DMS 273 treated with DMSO at 0.1 percent for 48 hours (cell line): ENCODE measurements around the gene TEPSIN.

Experiments
- DNase-seq: peaks from one replicate; lab custom pipeline; 2025; lab: John Stamatoyannopoulos, UW

Gene TEPSIN, protein sequence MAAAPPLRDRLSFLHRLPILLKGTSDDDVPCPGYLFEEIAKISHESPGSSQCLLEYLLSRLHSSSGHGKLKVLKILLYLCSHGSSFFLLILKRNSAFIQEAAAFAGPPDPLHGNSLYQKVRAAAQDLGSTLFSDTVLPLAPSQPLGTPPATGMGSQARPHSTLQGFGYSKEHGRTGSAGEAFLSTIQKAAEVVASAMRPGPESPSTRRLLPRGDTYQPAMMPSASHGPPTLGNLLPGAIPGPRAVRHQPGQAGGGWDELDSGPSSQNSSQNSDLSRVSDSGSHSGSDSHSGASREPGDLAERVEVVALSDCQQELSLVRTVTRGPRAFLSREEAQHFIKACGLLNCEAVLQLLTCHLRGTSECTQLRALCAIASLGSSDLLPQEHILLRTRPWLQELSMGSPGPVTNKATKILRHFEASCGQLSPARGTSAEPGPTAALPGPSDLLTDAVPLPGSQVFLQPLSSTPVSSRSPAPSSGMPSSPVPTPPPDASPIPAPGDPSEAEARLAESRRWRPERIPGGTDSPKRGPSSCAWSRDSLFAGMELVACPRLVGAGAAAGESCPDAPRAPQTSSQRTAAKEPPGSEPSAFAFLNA

DNA sequence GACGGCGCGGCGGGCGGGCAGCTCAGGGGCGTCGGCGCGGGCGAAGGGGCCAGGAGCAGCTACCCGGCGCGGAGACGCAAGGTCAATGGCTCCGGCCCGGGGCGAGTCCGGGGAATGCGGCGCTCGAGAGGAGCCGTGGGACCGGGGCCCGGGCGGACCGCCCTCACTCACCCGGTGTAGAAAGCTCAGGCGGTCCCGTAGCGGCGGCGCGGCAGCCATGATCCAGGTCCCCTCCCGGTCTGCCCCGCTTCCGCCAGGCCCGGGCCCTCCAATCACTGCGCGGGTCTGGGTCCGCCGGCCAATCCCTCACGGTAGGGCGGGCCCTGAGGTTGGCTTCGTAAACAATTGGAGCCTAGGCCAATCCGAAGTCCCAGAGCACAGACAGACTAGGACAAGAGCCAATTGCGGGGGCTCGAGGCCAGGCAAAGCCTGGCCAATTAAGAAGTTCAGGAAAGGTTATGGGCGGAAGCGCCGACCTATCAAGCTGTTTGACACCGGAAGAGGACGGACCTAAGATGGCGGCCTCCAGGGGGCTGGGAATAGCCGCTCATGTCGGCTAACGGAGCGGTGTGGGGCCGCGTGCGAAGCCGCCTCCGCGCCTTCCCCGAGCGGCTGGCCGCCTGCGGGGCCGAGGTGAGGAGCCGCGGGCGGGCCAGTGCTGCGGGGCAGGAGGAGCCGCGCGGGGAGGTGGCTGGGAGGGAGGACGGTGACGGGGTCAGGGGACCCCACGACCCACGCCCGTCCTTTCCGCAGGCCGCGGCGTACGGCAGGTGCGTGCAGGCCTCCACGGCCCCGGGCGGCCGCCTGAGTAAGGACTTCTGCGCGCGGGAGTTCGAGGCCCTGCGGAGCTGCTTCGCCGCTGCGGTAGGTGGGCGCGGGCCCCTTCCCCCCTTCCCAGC, at the start of gene TEPSIN, which contains the start of gene NDUFAF8:
TEPSIN (minus strand) TSS at position 241 of the 899 bp plus-strand sequence; CDS start at position 219, 22 bp downstream.
NDUFAF8 (plus strand) TSS at position 504 of the 899 bp plus-strand sequence; CDS start at position 550, 46 bp downstream.
- DNase-seq = peak; percentile 99

DNA sequence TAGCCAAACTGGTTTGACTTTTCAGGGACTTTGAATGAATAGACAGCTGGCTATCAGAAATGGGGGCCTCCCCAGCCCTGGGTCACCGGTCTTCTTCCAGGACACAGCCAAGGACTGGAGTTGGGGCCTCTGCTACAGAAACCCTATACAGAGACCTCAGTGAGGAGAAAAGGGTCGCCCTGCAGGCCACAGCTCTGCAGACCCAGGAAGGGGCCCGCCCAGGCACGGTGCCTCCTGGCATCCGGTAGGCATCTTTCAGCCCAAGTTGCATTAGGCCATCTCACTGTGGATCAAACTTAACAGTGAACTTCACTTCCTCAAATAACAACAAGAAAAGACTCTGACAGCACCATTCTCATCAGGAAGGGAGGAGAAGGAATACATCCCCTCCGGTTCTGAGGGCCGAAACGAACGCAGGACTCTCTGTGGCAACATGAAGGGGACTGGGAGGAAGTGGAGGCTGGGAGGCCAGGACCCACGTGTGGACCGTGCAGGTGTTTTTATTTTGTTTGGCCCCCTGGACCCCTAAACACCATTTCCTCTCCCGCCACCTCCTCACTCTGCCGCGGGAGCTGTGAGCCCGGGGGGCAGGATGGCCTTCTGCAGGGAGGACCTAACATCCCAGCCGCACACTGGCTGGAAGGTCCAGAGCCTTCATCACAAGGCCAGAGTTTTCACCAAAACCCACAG, 49.0 kb upstream of the TEPSIN start:
- DNase-seq = no peak

DNA sequence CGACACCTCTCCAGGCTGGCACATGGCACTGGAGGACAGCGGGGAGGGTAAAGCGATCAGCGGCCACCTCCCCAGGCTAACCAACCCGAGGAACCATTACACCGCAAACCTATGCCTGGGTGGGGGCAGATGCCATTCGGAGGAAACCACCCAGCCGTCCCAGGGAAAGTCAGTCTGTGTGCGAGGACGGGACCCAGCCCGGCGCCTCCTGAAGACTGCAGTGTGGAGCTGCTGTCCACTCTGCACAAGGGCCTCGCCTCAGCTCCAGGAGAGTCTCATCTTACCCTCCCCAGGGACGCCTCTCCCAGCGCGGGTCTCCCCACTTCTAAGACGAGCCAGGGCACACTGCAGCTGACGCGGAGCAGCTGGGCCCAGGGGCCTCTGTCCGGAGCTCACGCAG, 48.3 kb upstream of the TEPSIN start:
- no peak for DNase-seq

DNA sequence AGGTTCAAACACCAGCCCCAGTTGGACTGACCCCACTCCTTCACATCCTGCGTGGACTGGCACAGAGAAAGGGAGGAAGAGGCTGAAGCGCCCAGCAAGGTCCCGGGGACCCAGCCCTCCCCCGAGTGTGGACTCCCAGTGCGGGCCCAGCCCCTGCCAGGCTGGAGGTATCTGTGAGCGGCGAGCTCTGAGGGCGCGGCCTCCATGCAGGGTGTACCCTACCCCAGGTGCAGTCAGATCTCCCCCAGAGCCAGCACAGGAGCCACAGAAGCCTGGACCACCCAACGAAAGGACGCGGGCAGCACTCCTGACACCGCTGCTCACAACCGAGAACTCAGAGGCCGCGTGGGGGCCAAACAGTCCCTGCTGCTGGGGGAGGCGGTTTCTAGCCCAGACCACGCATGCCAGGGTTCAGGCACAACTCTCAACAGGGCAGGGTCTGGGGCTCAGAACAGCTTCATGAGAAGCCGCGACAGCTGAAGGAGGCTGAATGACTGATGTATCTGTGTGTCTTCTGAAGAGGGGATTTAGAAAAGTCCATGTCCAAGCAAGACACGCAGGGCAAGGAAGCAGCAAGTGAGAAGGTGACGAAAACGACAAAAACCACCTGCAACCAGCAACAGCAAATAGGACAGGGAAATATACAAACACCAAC, 47.8 kb upstream of the TEPSIN start:
- no peak for DNase-seq

DNA sequence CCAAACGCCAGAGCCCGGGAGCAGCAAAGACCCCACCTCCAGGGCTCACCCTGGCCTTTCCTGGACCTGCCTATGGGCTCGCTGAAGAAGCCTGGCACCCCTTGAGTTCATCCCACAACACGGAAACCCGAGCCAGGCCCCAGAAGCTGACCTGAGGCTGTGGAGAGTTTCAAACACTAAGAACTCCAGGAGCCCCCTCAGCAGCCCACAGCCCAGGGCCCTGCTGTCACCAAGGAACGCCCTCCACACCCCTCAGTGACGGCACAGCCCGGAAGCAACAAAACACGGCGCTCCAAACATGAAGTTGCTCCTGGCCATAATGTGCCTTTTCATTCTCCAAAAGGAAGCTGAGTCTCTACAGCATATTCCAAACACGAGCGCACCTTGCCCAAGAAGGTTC, 47.0 kb upstream of the TEPSIN start:
- no peak for DNase-seq

DNA sequence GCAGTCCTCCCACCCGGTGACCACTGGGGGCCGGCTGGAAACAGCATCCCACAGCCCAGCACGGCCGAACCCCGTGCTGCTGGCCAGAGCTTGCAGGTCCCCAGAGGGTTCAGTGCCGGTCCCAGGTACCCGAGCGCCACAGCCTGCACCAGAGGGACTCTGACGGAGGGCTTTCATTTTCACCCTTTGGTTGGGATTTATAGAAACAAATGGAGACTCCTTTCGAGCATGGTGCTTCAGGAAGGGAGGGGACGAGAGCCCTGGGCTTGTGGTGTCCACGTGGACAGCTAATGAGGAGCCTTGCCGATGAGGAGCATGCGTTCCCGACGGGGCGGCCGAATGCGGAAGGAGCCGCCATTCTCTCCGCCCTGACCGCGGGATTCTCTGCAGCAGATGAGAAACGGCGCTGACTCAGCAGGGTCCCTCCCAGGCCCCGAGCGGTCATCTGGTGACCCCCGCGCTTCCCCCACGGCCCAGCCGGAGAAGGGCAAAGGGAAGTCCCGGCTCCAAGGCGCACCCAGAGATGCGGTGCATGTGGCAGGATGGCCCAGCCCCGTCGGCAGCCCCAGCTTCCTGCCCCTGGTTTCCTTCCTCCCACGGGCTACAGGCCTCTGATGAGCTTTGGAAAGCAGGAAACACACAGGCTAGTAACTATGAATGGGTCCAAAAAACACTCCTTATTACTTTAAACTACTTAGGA, 46.5 kb upstream of the TEPSIN start:
- DNase-seq = no peak

DNA sequence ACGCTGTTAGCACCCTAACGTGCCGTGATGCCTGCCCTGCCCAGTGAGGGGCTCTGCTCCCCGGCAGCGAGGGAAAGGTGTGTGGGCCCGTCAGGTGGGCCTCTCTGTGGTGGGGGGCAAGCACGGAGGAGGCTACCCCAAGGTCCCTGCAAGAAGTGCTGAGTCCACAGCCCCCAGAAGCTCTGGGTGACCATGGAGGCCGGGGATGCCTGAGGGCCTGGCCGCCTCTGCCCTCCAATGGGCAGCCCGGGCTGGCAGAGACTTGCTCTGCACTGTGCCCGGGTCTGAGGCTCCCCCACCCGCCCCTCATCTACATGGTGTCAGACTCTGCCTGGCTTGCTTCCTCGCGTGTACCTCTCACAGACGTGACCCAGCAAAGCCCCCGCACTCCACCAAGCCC, 44.0 kb upstream of the TEPSIN start:
- DNase-seq = no peak

DNA sequence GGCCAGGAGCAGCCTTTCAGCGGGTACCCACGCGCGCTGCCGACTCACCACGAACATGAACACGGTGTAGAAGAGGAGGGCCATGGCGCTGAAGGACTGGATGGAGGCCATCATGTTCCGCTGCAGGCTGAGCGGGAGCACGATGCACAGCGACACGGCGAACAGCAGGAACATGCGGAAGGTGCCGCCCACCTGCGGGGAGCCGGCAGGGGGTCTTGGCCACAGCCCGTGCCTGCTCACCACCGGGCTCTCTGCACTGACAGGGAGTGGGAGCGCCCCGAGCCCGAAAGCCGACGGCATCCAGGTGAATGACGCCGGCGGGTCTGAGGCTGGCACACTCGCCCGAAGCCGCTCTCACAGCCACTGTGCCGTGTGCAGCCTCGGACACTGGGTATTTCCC, 43.3 kb upstream of the TEPSIN start:
- DNase-seq = no peak

DNA sequence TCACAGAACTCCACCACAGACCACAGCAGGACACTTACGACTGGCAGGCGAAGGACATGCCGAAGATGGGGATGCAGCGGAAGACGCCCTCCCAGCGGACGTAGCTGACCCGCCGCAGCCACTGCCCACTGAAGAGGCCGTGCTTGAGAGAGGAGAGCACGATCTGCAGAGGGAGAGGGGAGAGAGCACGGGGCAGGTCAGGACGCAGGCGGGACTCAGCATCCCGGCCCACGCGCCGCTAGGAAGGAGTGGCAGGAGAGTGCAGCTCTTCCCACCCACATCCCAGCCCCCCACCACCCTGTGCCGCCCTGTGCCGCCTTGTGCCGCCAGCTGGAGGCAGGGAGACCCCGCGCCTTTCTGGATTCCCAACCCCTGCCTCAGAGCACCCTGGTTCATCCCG, 41.7 kb upstream of the TEPSIN start:
- no peak for DNase-seq

DNA sequence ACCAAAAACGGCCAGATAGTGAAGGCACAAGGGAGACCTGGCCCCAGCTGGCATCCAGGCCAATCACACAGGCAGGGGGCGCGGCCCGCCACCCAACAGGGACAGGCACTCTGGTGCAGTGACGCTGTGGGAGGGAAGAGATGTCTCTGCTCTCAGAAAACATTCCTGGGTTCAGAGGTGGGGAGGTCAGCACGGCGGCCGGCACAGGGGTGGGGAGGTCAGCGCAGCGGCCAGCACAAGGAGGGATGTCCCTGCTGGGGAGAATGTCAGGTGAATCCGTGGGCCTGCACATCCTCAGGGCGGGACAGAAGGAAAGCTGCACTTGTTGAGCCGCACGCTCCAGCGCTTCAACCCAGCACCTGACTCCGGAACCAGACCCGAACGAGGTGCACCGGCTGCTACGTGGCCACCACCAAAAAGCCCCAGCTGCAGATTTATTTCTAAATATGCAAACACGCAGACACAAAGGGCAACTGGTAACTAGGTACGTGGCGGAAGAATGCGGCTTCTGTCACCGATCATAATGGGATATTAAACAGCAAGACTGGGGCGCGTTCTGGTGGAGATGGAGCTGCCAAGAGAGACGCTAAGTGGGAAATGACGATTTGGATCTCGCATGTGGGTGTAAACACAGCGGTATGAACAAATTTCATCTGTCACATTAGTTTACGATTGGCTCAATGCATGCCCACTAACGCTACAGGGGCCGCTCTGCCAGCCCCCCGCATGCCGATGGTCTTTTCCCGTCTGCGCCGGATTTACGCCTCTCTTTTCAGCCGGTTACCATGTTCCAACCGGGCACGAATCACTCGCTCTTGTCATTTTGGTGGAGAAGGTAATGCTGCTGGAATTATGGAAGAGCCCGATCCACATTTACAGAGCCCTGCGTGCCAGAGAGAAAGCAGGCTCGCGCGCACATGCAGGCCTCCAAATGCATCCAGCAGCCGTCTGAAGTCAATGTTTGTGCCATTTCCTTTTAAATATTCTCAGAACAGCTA, 40.7 kb upstream of the TEPSIN start:
- DNase-seq = no peak

DNA sequence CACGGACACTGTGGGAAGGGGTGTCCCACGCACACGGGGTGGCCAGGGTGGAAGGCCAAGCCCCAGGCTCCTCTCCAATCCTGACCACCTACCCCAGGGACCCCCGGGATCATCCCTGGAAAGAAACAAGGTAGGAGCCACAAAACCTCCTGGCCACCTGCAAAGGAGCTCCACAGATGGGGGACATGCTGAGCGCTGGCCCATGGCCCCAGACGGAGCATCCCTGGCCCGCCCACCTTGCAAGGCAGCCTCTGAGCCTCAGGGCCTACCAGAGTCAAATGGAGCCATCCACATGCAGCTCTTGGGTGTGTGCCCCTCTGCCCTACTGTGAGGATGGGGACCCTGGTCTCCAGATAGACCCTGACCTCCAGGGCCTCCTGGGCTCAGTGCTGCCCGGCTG, 40.0 kb upstream of the TEPSIN start:
- DNase-seq = no peak

DNA sequence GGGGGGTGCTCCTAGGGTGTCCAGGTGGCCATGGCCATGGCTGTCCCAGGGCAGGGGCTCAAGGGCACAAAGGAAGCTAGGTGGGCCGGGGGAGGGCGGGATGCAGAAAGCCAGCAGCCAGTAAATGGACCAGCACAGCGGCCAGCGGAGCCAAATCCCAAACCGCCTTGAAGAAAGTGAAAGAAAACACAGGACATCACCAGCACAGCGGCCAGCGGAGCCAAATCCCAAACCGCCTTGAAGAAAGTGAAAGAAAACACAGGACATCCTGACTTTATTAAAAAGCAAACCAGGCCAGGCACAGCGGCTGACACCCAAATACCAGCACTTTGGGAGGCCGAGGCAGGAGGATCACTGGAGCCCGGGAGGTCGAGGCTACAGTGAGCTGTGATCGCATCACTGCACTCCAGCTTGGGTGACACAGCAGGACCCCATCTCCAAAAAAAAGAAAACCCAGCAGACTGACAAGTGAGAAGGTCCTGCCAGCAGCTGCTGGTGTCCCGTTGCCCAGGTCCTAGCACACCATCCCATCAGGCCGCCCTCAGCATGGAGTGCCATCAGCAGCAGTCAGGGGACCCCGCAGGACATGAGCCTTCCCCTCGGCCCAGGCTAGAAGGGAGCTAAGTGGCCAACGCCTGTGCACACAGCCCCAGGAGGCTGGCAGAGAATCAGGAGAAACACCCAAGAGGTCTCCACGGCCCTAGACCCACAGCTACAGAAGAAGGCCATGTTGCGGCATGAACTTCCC, 39.3 kb upstream of the TEPSIN start:
- no peak for DNase-seq

DNA sequence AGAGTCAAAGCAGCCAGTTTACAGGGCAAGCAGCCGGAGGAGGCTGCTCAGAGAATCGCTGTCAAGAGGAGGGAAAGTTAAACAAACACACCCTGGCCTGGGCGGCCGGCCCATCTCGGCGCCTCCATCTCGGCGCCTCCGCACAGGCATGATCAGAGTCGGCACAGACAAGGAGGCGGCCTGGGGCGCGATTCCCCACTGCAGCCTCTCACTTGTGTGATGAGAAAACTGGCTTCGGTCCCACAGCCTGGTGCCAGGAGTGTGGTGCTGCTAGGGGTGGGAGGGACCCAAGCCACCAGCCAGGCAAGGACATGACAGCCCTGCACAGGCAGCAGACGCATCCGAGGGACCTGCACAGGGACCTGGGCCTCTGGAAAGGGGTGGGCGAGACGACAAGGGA, 38.6 kb upstream of the TEPSIN start:
- DNase-seq = no peak

DNA sequence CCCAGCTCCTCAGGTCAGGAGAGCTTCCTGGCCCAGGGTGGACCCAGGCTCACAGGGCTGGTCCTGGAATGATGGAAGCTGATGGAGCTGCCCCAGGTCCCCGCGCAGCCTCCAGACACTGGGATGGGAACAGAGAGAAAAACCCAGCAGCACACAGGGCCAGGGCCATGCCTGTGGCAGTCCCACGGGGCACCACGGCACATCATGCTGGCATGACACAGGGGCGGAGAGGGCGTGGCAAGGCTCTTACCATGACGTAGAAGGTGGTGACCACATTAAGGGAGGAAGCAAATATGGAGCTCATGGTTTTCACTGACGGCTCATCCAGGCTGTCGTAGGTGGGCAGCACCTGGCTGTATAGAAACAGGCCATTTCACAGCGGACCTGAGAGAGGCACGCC, 37.9 kb upstream of the TEPSIN start:
- DNase-seq = no peak

DNA sequence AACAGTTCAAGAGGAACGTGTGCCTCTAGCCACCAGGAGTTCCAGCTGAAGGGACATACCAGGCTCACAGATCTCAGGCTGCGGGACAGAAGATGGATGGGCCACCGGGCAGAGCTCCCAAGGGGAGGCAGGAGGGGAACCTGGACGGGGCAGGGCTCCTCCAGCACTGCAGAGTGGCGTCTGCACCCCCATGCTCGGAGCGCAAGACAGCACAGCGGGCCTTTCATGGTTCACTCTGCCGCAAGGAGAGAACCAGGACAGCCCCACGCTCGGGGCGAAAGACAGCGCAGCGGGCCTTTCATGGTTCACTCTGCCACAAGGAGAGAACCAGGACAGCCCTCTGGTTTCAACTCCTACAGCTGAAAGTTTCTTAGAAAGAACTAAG, 35.6 kb upstream of the TEPSIN start:
- no peak for DNase-seq

DNA sequence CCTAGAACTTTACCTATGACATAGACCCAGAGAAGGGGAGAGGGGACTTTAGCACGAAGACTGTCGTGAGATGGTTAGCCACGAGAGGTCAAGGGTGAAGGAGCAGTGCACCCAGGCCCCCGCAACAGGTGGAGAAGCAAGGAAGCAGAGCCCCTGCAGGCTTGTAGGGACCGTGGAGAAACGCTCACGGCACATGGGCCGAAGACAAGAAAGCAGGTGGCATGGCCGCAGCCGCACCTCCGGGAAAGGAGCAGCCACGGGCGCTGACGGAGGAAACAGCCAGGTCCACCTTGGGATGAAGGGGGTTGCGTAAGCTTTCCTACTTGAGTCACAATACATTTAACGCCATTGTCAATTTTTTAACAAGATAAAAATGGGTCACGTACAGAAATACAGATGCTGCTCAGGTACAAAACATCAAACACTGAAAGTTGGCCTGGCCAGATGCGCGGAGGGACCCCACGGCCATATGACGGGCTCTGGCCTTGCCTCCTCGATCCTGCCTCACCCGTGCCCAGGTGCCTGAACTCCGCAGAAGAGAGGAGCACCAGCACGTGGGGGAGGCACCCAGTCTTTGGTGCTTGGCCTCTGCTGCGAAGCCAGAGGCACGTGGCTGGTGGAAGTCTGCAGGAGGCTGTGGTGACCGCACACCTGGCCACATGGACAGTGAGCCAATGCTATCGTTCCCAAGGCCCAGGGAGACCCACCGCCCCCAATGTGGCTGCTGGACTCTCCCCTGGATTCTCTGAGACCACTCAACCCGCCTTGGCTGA, 35.0 kb upstream of the TEPSIN start:
- DNase-seq = no peak

DNA sequence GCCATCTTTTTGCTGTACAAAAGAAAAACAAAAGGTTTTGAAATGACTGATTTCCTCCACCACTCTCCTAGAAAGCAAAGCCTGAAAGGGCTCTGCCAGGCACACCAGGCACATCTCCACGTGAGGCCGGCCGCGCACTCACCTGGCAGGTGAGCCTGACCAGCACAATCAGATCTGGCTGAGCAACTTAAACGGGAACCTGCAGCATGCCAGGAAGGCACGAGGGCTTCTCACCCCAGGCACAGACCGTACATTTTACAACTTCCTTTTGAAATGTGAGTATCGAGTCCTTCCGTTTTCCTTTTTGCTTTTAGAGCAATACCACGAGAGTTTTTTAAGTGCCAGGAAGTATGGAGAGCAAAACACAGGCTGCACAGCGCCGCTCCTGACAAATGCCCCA, 33.8 kb upstream of the TEPSIN start:
- DNase-seq = no peak

DNA sequence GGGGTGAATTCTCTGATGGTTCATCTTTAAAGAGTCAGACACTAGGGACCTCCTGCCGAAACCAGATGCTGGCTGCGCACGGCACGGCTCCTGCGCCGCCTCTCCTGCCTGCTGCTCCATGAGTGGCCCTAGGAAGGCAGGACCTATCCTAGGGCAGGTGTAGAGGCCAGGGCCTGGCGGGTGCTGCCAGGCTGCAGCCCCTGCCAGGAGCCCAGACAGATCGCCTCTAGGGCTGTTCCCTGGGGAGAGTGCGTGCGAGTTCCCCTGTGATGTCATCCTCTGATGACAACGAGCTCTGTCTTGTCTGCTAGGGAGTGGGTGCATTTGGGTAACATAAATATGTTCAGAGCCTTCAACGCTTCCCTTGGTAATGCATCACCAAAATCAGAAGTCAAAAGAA, 32.4 kb upstream of the TEPSIN start:
- DNase-seq = no peak
